ENCODE measurements around the gene BIN2. TPM values are rescaled to one million over a fixed set of nuclear protein-coding genes. Genes with fewer than 3 reads are reported as not detected.
A peak's percentile ranks its signal among the peaks of the same experiment; 100 is the strongest.

Gene BIN2
- total and polyA plus RNA-seq, 2 of the 13 experiments (the other 11 are each of a cell fraction or from before 2014, with no cell fraction given) = not detected

- TF ChIP-seq UBTF (CRISPR knock-in tag; IDR thresholded peaks at IDR 0.05) (peak; percentile 73), KDM2A (CRISPR knock-in tag; IDR thresholded peaks at IDR 0.05; ENCODE audit: borderline replicate concordance, low read depth) (peak; percentile 75; the same call in 1 of the 2 replicates), GMEB1 (CRISPR knock-in tag; IDR thresholded peaks at IDR 0.05; ENCODE audit: borderline replicate concordance) (peak; percentile 93), TBX2 (CRISPR knock-in tag; IDR thresholded peaks at IDR 0.05; ENCODE audit: borderline replicate concordance) (peak; percentile 47; the same call in 1 of the 2 replicates), ZNF839 (CRISPR knock-in tag; IDR thresholded peaks at IDR 0.05; ENCODE audit: borderline replicate concordance) (0 out of 2 replicates have a peak, but pooled peaks have one; percentile 75), TAF1 (CRISPR knock-in tag; IDR thresholded peaks at IDR 0.05) (peak; percentile 86), ETV6 (CRISPR knock-in tag; conservative IDR thresholded peaks at IDR 0.05) (0 out of 2 replicates have a peak, but pooled peaks have one; percentile 52), GATA4 (IDR thresholded peaks at IDR 0.05; ENCODE audit: borderline replicate concordance, low read depth) (no peak), ZNF335 (CRISPR knock-in tag; IDR thresholded peaks at IDR 0.05) (peak; percentile 65; the same call in 1 of the 2 replicates), ZNF614 (CRISPR knock-in tag; IDR thresholded peaks at IDR 0.05; ENCODE audit: borderline replicate concordance) (no peak; the same call in 1 of the 2 replicates), IRF9 (CRISPR knock-in tag; IDR thresholded peaks at IDR 0.05; ENCODE audit: borderline replicate concordance) (no peak), GLMP (CRISPR knock-in tag; IDR thresholded peaks at IDR 0.05; ENCODE audit: borderline replicate concordance) (no peak), ZNF710 (CRISPR knock-in tag; IDR thresholded peaks at IDR 0.05; ENCODE audit: borderline replicate concordance) (no peak; the same call in 1 of the 2 replicates), ZNF775 (CRISPR knock-in tag; IDR thresholded peaks at IDR 0.05; ENCODE audit: borderline replicate concordance) (no peak), ZUFSP (CRISPR knock-in tag; IDR thresholded peaks at IDR 0.05; ENCODE audit: borderline replicate concordance) (no peak), HCFC1 (IDR thresholded peaks at IDR 0.05; ENCODE audit: low read depth, low read length) (peak; percentile 8; the same call in 1 of the 2 replicates)
Observed at GRCh38 chr12:51238510-51239334, 85.3 kb downstream of the BIN2 start, which contains the start of gene DAZAP2 (continued).

All from HepG2 (cell line).